H1 (cell line): ENCODE data around the gene GPR17. TPM values are rescaled to one million over a fixed set of nuclear protein-coding genes. Genes with fewer than 3 reads are reported as not detected.

Source experiments
- CHD2 ChIP-seq: IDR thresholded peaks from 2 replicates; pipeline ENCODE4 v1.6.1; 2012; ENCODE audit warnings: low read length, improper control_type of control experiment
- SAP30 ChIP-seq: fragments of 300-600 bp; sonication (generic); IDR thresholded peaks from 2 replicates; pipeline ENCODE4 v1.7.1; 2012; ENCODE audit warnings: low read length, moderate library complexity, mild to moderate bottlenecking, inconsistent platforms; ENCODE audit not compliant: insufficient read depth, insufficient replicate concordance
- TBP ChIP-seq: IDR thresholded peaks from 2 replicates; pipeline ENCODE4 v1.6.1; 2011; ENCODE audit warnings: low read depth, low read length, improper control_type of control experiment
- polyA plus RNA-seq, 7 experiments: library from polyadenylated mRNA; depleted of rRNA in 3 of 7; stranded (reverse) in 5 of 7; unstranded in 2 of 7; fragments of >200 nt in 5 of 7; fragments of 200-250 nt in 2 of 7; gene quantifications; 1 replicate in 5 of 7; 2 replicates in 1 of 7; 4 replicates in 1 of 7; pipeline versions ENCODE4 v1.2.1 to v1.2.3, GENCODE V29; 2011 to 2013; ENCODE audit warnings: missing spikeins in 2 of 7, mixed read lengths in 2 of 7
- total RNA-seq: library from RNA; stranded (reverse); fragmentation: NEBNext Ultra II Directional; extraction: Animal tissue kit (Norgen Biotek cat#: 25700); gene quantifications from 2 replicates; pipeline ENCODE4 v1.2.1, GENCODE V29; 2021
- TF ChIP-seq, protein P1 (sequence below): fragments of 300-600 bp; sonication (generic); IDR thresholded peaks from 2 replicates; pipeline ENCODE4 v1.7.1; 2012; ENCODE audit warnings: low read length, moderate library complexity, mild to moderate bottlenecking, inconsistent platforms; ENCODE audit not compliant: insufficient replicate concordance

The GPR17 gene
- total and polyA plus RNA-seq, 2 of the 8 experiments (the other 6 are each of a cell fraction or from before 2014, with no cell fraction given): 0.03 TPM; not detected in 1

DNA sequence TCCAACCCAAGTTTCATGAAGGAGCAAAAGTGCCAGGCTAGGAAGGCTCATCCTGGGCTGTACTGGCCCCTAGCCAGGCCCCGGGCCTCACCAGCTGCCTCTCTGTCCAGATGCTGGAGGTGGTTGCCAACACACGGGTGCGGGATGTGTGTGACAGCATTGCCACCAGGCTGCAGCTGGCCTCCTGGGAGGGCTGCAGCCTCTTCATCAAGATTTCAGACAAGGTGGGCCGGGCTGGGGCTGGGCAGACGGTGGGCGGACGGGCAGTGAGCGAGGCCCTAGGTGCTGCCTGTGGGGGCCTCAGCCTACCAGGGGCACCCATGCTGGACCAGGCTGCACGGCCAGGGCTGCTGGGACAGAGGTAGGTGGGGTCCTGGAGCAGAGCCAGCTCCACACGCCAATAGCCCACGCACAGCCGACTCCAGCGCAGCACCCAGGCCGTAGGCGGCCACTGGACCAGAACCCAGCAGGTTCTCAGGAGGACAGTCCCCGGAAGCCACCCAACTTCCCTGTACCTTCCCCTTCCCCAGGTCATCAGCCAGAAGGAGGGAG lies 11.8 kb upstream of the GPR17 start (continued):
- TF ChIP-seq, protein P1, sequence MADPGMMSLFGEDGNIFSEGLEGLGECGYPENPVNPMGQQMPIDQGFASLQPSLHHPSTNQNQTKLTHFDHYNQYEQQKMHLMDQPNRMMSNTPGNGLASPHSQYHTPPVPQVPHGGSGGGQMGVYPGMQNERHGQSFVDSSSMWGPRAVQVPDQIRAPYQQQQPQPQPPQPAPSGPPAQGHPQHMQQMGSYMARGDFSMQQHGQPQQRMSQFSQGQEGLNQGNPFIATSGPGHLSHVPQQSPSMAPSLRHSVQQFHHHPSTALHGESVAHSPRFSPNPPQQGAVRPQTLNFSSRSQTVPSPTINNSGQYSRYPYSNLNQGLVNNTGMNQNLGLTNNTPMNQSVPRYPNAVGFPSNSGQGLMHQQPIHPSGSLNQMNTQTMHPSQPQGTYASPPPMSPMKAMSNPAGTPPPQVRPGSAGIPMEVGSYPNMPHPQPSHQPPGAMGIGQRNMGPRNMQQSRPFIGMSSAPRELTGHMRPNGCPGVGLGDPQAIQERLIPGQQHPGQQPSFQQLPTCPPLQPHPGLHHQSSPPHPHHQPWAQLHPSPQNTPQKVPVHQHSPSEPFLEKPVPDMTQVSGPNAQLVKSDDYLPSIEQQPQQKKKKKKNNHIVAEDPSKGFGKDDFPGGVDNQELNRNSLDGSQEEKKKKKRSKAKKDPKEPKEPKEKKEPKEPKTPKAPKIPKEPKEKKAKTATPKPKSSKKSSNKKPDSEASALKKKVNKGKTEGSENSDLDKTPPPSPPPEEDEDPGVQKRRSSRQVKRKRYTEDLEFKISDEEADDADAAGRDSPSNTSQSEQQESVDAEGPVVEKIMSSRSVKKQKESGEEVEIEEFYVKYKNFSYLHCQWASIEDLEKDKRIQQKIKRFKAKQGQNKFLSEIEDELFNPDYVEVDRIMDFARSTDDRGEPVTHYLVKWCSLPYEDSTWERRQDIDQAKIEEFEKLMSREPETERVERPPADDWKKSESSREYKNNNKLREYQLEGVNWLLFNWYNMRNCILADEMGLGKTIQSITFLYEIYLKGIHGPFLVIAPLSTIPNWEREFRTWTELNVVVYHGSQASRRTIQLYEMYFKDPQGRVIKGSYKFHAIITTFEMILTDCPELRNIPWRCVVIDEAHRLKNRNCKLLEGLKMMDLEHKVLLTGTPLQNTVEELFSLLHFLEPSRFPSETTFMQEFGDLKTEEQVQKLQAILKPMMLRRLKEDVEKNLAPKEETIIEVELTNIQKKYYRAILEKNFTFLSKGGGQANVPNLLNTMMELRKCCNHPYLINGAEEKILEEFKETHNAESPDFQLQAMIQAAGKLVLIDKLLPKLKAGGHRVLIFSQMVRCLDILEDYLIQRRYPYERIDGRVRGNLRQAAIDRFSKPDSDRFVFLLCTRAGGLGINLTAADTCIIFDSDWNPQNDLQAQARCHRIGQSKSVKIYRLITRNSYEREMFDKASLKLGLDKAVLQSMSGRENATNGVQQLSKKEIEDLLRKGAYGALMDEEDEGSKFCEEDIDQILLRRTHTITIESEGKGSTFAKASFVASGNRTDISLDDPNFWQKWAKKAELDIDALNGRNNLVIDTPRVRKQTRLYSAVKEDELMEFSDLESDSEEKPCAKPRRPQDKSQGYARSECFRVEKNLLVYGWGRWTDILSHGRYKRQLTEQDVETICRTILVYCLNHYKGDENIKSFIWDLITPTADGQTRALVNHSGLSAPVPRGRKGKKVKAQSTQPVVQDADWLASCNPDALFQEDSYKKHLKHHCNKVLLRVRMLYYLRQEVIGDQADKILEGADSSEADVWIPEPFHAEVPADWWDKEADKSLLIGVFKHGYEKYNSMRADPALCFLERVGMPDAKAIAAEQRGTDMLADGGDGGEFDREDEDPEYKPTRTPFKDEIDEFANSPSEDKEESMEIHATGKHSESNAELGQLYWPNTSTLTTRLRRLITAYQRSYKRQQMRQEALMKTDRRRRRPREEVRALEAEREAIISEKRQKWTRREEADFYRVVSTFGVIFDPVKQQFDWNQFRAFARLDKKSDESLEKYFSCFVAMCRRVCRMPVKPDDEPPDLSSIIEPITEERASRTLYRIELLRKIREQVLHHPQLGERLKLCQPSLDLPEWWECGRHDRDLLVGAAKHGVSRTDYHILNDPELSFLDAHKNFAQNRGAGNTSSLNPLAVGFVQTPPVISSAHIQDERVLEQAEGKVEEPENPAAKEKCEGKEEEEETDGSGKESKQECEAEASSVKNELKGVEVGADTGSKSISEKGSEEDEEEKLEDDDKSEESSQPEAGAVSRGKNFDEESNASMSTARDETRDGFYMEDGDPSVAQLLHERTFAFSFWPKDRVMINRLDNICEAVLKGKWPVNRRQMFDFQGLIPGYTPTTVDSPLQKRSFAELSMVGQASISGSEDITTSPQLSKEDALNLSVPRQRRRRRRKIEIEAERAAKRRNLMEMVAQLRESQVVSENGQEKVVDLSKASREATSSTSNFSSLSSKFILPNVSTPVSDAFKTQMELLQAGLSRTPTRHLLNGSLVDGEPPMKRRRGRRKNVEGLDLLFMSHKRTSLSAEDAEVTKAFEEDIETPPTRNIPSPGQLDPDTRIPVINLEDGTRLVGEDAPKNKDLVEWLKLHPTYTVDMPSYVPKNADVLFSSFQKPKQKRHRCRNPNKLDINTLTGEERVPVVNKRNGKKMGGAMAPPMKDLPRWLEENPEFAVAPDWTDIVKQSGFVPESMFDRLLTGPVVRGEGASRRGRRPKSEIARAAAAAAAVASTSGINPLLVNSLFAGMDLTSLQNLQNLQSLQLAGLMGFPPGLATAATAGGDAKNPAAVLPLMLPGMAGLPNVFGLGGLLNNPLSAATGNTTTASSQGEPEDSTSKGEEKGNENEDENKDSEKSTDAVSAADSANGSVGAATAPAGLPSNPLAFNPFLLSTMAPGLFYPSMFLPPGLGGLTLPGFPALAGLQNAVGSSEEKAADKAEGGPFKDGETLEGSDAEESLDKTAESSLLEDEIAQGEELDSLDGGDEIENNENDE: no peak
- TF ChIP-seq SAP30 (no peak), CHD2 (no peak), TBP (no peak)
